NOMO-1 (cell line): ENCODE data around the gene CSTF1.

Experiments used
- DNase-seq, 2 experiments: peaks; one replicate each; lab custom pipeline; 2025; ENCODE audit not compliant: unreplicated experiment in 2 of 2; lab: John Stamatoyannopoulos, UW

CSTF1 gene

GRCh38 chr20:56392132-56392880 is at the start of gene CSTF1, which contains the start of gene AURKA:
Gene CSTF1 (plus strand): TSS chr20:56392645. CDS start chr20:56395553, 2,908 bp downstream.
Gene AURKA (minus strand): TSS chr20:56392215. CDS start chr20:56388197, 4,018 bp downstream.
- peak; percentile 96 to 99 for DNase-seq

DNA sequence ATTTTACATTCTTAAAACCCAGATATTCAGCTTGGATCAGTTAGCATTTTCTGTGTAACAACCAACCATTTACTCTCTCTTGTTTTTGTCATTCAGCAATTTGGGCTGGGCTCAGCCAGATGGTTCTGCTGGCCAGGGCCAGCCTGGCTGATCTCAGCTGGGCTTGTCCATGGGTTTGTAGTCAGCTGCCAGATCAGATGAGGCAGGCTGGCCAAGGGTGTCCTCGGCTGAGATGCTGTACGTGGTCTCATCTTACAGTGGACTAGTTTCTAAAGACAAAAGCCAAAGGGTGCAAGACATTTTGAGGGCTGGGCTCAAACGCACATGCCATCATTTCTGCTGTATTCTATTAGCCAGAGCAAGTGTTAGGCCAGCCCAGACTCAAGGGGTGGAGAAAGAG is 49.7 kb upstream of the CSTF1 start:
- no peak for DNase-seq

DNA sequence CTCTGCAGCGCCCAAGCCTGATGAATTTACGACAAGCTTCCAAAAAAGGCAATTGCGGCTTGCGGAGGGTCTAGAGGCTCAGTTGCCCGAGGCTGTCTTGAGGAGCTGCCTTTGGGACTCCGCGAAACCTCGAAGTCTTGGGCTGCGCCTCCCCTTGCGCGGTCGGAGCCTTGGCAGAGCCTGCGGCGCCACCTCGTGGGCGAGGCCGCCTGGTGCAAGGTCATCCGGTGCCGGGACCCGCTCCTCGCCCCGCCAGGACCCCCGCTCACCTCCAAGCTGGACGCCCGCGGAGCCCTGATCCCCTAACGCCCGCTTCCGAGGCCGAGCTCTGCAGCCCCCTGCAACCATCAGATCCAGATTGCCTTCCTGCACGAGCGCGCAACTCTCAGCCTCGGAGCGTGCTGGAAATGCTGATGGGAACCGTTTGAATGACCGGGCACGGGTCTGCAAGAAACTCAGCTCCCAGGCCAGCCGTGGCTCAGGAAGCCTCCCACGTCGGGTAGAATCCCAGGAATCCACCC is 48.5 kb upstream of the CSTF1 start:
- peak; percentile 52 to 58 for DNase-seq

DNA sequence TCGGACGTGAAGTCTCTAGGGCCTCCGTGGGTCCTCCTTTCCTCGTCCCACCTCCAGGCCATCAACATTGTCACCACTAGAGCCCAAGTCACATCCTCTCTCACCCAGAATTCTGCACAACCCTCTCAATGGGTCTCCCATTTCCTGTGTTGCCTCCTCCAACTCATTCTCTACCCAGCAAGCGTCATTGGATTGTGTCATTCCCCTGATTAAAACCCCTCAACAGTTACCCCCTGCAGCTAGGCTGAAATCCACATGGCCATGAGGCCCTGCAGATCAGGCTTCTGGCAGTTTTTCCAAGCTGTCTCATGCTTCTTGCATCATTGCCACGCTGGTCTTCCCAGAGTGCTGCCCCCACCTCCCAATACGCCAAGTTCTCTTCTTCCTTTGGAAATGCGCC is 46.5 kb upstream of the CSTF1 start:
- DNase-seq = no peak

DNA sequence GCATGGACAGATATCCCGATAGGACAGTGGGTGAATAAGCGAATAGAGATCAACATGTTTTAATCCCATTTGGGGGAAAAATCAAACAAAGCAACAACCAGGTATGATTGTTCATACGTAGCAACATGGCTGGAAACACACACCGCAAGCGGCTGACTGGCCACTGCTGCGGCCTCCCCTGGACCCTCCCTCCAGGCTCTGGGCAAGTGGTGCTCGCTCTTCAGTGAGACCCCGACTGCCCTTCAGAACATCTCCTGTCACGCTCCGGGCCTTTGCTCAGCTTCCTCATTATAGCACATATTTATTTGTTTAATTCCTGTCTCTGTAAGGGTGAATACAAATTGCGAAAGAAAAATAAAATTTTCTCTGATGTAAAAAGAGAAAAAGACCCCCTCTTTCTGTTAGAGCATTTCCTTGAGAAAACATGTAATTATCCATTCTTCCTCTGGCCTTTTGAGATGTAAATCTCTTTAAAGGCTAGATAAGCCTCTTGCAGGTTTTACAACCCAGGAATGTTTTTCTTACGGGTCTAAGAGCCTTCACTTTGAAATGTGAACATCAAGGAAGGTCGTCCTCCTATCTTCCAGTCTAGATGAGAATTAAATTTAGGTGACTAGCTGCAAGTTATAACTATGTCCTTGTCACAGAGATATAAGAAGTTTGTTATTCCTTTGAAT is 44.7 kb upstream of the CSTF1 start:
- DNase-seq = no peak

- DNase-seq = no peak
Observed at GRCh38 chr20:56348305-56348693, 44.1 kb upstream of the CSTF1 start.

- no peak for DNase-seq
Observed at GRCh38 chr20:56348746-56349145, 43.7 kb upstream of the CSTF1 start.

- no peak for DNase-seq
Observed at GRCh38 chr20:56350842-56351241, 41.6 kb upstream of the CSTF1 start.

DNA sequence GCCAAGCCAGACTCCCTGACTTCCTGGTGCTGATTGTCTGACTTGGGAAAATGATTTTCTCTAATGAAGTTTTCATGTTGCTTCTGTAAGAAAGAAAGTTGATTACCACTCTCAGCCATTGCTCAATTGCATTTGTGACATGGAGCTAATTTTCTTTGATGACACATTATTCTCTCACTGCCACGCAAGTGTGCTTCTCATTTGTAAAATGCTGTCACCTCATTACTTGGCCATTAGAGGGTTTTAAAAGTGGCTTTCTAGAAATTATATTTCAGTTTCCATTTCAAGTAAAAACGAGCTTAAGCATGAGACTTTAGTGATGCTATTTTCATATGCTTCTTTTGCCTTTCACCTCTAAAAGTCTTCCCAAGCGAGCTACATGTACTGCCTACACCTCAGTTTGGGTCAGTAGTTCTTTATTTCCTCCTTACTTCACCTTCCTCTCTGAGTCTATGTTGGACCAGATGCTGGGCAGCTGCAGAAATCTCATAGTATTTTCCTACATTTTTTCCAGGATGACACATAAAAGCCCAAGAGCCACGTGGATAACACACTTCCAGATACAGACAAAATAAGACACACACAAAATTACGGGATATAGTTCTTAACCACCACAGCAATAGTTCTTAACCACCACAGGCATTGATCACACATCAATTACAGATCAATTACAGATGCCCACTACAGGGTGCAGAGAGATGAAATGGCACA is 39.9 kb upstream of the CSTF1 start:
- no peak for DNase-seq

- DNase-seq = no peak
Observed at GRCh38 chr20:56353356-56353755, 39.1 kb upstream of the CSTF1 start.

- DNase-seq = no peak
Observed at GRCh38 chr20:56358070-56358469, 34.4 kb upstream of the CSTF1 start.

- peak; percentile 79 to 89 for DNase-seq
Observed at GRCh38 chr20:56358600-56359211, 33.7 kb upstream of the CSTF1 start, which contains the start of gene FAM210B. Gene FAM210B (plus strand): TSS chr20:56358974. CDS start chr20:56359006, 32 bp downstream.

- peak in 1 of 2 experiments; percentile 24 for DNase-seq
Observed at GRCh38 chr20:56359212-56360132, 33.0 kb upstream of the CSTF1 start.

DNA sequence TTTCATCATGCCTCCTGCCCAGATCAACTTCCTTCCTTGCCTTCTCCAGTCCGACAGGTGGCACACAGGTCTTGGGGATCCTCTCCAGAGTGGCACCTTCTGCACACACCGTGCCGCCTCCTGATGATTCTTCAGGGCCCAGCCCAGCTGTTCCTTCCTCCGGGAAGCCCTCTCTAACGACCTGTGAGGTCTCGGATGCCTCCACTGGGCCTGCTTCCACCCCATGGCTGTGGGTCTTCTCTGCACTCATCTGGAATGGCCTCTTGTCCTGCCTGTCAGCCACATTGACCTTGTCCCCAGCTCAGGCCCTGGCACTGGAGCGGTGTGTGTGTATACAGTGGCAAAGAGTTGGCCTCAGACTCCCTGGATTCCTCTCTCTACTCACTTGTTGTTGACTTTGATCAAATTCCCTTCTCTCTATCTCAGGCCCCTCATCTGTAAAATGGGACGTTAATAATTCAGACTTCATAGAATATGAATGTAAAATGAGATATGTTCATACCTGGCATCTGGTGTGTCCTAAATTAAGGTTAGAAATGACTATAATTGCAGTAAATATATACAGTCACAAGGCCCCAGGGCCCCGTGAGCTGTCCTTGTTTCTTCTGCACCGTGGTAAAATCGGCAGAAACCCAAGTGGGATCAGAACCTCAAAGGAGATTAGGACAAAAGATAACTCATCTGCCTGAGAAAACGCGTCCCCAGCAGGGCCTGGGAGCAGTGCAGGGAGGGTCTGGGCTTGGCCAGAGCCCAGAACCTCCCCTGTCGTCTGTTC is 32.1 kb upstream of the CSTF1 start:
- DNase-seq = no peak

DNA sequence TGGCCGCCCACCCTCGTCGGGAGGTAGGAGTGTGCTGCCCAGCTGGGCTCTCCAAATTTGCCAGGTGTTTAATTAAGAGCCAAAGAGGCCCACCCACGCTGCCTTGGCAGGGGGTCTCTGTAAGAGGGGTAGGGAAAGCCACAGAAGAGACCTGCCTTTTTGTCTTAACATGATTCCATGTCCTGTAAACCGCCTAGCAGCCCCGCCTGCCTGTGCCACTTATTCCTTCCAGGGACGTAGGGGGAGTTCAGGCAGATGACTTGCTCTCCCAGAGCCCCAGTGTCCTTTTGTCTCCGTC is 31.6 kb upstream of the CSTF1 start:
- DNase-seq = no peak

- DNase-seq = no peak
Observed at GRCh38 chr20:56361900-56362299, 30.5 kb upstream of the CSTF1 start.

DNA sequence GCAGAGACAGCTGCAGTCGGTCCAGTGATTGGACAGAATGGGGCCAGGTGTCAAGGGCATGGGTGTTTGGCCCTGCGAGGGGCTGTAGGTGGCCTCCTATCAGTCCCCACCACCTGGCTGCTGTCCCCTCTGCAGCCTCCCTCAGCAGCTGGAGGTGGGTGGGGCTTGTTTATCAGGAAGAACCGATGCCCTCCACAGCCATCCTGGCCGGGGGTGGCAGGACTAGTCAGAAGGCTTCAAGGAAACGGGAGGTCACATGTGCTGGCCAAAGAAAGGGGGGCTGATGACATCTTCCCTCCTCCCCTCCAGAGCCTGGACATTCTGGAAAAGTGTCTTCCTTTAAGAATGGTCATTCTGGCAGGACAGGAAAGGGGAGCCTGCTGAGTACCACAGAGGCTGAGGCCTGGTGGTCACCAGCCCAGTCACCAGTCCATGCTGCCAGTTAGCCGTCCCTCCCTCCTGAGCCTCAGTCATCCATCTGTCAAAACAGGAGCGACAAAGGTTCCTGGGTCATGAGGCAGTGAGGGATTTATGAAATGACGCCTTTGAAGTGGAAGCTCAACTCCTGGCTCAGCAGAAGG is 29.5 kb upstream of the CSTF1 start:
- DNase-seq = no peak

DNA sequence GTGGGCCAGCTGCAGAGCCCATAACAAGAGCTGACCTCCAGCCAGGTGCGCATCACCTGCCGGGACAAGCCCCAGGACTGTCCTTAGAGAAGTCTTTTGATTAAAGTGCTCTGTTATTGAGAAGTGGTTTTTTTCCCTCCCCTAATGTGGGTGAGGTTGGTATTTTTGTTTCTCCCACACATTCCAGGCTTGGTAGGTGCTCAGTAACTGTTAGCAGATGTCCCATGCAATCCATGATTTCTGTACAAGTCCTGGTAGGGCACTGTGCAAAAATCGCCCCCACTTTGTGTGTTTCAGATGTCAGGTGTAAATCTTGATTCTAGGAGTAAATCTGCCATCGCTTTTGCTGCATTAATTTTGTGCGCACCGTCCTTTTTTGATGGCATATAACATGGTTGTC is 29.0 kb upstream of the CSTF1 start:
- DNase-seq = no peak
